ENCODE results near the gene CEND1.

CEND1 gene

GRCh38 chr11:777288-778255 lies 12.3 kb downstream of the CEND1 start, which contains the start of gene GATD1:
TSS of gene GATD1 (minus strand) at chr11:777487. CDS start at chr11:777462, 25 bp downstream.
- DNase-seq: peak; percentile 86

- no peak for DNase-seq
These were observed 13.2 kb downstream of the CEND1 start for GRCh38 chr11:776561-777287.

GRCh38 chr11:776263-776560 lies 13.7 kb downstream of the CEND1 start:
- no peak for DNase-seq

GRCh38 chr11:774873-775592 lies 14.9 kb downstream of the CEND1 start:
- peak; percentile 70 for DNase-seq

GRCh38 chr11:773830-774229 lies 16.1 kb downstream of the CEND1 start:
- no peak for DNase-seq

- DNase-seq: no peak
These were observed 16.5 kb downstream of the CEND1 start for GRCh38 chr11:773425-773824.

GRCh38 chr11:772429-773390 lies 17.2 kb downstream of the CEND1 start:
- no peak for DNase-seq

GRCh38 chr11:771617-772204 lies 18.2 kb downstream of the CEND1 start:
- DNase-seq: no peak

GRCh38 chr11:770642-771616 lies 19.0 kb downstream of the CEND1 start:
- no peak for DNase-seq

- DNase-seq: no peak
These were observed 19.8 kb downstream of the CEND1 start for GRCh38 chr11:769887-770641.

- DNase-seq: no peak
These were observed 22.7 kb downstream of the CEND1 start for GRCh38 chr11:767238-767637.

GRCh38 chr11:766936-767210 lies 23.0 kb downstream of the CEND1 start:
- DNase-seq: no peak

GRCh38 chr11:766106-766935 lies 23.6 kb downstream of the CEND1 start:
- no peak for DNase-seq

- DNase-seq: no peak
These were observed 24.1 kb downstream of the CEND1 start for GRCh38 chr11:765802-766091.

- DNase-seq: peak; percentile 52
These were observed 24.7 kb downstream of the CEND1 start for GRCh38 chr11:765025-765801.

GRCh38 chr11:764322-765024 lies 25.4 kb downstream of the CEND1 start:
- no peak for DNase-seq

- no peak for DNase-seq
These were observed 26.2 kb downstream of the CEND1 start for GRCh38 chr11:763549-764321.

All from EL (cell line).